ENCODE measurements around the gene KIF26A.
"Not testable (repeated sequence)": the region's sequence is repeated elsewhere in the genome, so short reads cannot be mapped to it uniquely, and the experiment has no call there.

The KIF26A gene

GRCh38 chr14:104225278-104226190, 87.1 kb downstream of the KIF26A start:
- DNase-seq = not testable (repeated sequence)

- no peak for DNase-seq
These were observed 88.3 kb downstream of the KIF26A start for GRCh38 chr14:104226421-104227383.

DNA sequence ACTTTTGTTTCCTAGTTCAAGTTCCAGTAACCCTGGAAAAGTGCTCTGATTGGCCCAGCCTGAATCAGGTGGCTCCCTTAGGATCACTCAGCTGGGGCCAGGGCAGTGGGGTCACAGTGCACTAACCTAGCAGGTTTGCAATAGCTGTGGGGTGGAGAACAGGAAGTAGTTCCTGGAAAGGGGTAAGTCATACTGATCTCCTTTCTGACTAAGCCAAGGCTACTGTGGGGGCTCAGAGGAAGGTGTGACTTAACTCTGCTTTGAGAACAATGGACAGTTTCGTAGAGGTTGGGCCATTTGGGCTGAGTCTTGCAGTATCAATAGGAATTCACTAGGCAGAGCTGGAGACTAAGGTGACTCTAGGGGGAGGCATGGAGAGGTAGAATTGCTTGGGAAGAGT, 89.4 kb downstream of the KIF26A start:
- no peak for DNase-seq

- no peak for DNase-seq
These were observed 89.8 kb downstream of the KIF26A start for GRCh38 chr14:104228221-104228620.

DNA sequence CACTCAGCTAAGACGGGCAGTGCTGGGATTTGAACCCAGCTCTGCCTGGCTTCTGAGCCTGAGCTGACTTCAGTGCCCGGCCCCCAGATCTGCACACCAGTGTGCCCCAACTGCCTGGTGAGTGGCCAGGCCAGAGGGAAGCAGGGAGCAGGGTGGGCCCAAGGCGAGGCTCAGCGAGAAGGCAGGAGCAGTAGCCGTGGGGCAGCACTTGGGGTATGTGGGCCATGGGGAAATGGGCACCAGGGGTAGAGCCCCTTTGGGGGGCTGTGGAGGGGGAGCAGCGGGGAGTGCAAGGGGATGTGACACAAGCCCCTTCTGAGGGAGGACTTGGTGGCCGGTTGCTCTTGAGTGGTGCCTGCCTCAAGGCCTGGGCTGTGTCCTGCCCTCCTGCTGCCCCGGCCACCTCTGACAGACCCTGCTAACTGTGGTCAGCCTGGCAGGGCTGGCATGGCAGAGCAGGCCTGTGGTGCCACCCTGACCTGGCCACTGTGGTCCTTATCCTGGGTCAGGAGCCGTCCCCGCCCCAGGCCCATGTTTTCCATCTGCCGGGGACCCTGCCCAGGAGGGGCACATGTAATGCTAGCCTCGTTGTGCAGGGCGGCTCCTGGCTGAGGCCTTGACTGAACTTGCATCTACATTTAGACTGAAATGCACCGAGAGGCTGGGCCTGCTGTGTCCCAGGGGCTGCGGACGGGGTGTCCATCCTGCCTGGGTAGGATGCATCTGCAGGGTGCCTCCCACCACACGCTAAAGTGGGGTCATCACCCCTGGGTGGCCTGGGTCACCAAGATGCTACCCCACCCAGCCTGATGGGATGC, 90.5 kb downstream of the KIF26A start:
- DNase-seq = no peak

- no peak for DNase-seq
These were observed 91.2 kb downstream of the KIF26A start for GRCh38 chr14:104229534-104230055.

DNA sequence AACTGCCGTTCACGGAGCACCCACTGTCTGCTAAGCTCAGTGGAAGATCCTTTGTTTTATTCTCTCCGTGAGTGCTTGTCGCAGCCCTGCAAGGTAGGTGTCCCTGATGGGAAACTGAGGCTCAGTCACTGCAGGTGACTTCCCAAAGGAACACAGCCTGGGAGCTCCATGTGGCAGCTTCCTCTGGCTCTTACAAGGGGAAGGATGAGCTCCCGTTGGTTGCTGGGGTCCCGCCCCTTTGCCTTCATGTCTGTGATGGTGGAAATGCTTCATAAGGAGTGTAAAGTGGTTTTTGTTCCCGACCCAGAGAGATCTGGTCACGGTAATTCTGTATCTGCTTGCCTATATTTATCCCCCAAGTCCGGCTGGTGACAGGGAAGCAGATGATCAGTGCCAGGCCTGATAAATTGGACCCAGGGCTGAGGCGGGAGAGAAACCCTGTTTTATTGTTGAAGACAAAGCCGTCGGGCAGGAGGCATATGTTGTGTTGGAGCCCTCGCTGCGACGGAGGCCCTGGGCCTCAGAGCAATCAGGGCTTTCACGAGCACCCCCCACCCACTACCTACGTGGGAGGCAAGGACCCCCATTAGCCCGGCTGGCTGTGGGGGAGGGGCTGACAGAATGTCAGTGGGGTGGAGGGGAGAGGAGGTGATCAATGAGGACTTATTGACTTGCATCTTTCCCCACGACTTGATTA, 91.9 kb downstream of the KIF26A start:
- no peak for DNase-seq
